Chondrocyte (in vitro differentiated cells): ENCODE measurements around the gene WNT2. TPM values are rescaled to one million over a fixed set of nuclear protein-coding genes. Genes with fewer than 3 reads are reported as not detected.

Experiments used
- DNase-seq: peaks from one replicate; pipeline ENCODE4 v3.0.0; 2021; ENCODE audit warnings: mixed read lengths, low spot score
- H3K27ac Mint-ChIP-seq: one replicate; pipeline ENCODE4 v1.8.0; 2021; ENCODE audit warnings: mild to moderate bottlenecking, moderate library complexity, mixed read lengths; ENCODE audit not compliant: unreplicated experiment
- H3K27me3 Mint-ChIP-seq: 2 replicates; pipeline ENCODE4 v1.8.0; 2021; ENCODE audit warnings: low read depth, mixed read lengths
- H3K36me3 Mint-ChIP-seq: 2 replicates; pipeline ENCODE4 v1.8.0; 2021; ENCODE audit warnings: low read depth, mixed read lengths
- H3K4me1 Mint-ChIP-seq: 2 replicates; pipeline ENCODE4 v1.8.0; 2021; ENCODE audit warnings: low read depth, mild to moderate bottlenecking, mixed read lengths
- H3K4me3 Mint-ChIP-seq: one replicate; pipeline ENCODE4 v1.8.0; 2021; ENCODE audit warnings: mild to moderate bottlenecking, moderate library complexity, mixed read lengths; ENCODE audit not compliant: unreplicated experiment
- H3K9me3 Mint-ChIP-seq: 2 replicates; pipeline ENCODE4 v1.8.0; 2021; ENCODE audit warnings: low read depth, mixed read lengths
- total RNA-seq: library from RNA; stranded (reverse); gene quantifications from 3 replicates; pipeline ENCODE4 v1.2.1, GENCODE V29; 2021
- TF ChIP-seq, protein P1 (sequence below): fragments of 200-600 bp; sonication (generic); IDR thresholded peaks from 2 replicates; pipeline ENCODE4 v1.5.0; 2021; ENCODE audit warnings: antibody characterized with exemption, mild to moderate bottlenecking, moderate library complexity

The WNT2 gene
- total RNA-seq, 1 donor from 2014 or later: 0.90 TPM

- Mint-ChIP-seq H3K4me1 (no peaks in the 10 kb centered on the region), H3K4me3 (no peak overlapping the region), H3K27me3 (peaks cover 3% of the 10 kb centered on the region), H3K36me3 (peaks cover 9% of the 10 kb centered on the region), H3K9me3 (peaks cover 13% of the 10 kb centered on the region), H3K27ac (no peak overlapping the region)
- DNase-seq: no peak
- TF ChIP-seq, protein P1, sequence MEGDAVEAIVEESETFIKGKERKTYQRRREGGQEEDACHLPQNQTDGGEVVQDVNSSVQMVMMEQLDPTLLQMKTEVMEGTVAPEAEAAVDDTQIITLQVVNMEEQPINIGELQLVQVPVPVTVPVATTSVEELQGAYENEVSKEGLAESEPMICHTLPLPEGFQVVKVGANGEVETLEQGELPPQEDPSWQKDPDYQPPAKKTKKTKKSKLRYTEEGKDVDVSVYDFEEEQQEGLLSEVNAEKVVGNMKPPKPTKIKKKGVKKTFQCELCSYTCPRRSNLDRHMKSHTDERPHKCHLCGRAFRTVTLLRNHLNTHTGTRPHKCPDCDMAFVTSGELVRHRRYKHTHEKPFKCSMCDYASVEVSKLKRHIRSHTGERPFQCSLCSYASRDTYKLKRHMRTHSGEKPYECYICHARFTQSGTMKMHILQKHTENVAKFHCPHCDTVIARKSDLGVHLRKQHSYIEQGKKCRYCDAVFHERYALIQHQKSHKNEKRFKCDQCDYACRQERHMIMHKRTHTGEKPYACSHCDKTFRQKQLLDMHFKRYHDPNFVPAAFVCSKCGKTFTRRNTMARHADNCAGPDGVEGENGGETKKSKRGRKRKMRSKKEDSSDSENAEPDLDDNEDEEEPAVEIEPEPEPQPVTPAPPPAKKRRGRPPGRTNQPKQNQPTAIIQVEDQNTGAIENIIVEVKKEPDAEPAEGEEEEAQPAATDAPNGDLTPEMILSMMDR: no peak
These were observed 85.2 kb downstream of the WNT2 start for GRCh38 chr7:117237646-117238045.

DNA sequence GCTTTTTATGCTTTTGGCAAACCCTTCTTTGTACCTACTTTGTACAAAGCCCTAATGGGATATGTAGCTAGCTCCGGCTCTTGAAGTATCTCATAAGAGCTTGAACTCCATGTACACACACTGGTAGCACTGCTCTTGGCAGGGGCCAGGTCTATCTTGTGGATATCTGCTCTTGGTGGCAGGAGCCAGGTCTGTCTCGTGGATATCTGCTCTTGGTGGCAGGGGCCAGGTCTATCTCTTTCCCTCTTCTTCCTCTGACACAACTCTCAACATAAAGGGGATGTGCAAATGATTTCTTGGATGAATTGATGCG lies 91.9 kb downstream of the WNT2 start:
- H3K27me3 Mint-ChIP-seq: no peaks in the 10 kb centered on the region
- no peak overlapping the region for H3K27ac Mint-ChIP-seq
- peaks cover 13% of the 10 kb centered on the region for H3K36me3 Mint-ChIP-seq
- H3K4me3 Mint-ChIP-seq: no peak overlapping the region
- no peak for DNase-seq
- H3K4me1 Mint-ChIP-seq: peaks cover 23% of the 10 kb centered on the region
- peaks cover 13% of the 10 kb centered on the region for H3K9me3 Mint-ChIP-seq
- TF ChIP-seq, protein P1: no peak

- TF ChIP-seq, protein P1: no peak
- H3K27me3 Mint-ChIP-seq: no peaks in the 10 kb centered on the region
- no peak overlapping the region for H3K4me3 Mint-ChIP-seq
- peaks cover 12% of the 10 kb centered on the region for H3K36me3 Mint-ChIP-seq
- H3K9me3 Mint-ChIP-seq: peaks cover 7% of the 10 kb centered on the region
- DNase-seq: no peak
- no peak overlapping the region for H3K27ac Mint-ChIP-seq
- peaks cover 23% of the 10 kb centered on the region for H3K4me1 Mint-ChIP-seq
These were observed 92.4 kb downstream of the WNT2 start for GRCh38 chr7:117230276-117231046.

DNA sequence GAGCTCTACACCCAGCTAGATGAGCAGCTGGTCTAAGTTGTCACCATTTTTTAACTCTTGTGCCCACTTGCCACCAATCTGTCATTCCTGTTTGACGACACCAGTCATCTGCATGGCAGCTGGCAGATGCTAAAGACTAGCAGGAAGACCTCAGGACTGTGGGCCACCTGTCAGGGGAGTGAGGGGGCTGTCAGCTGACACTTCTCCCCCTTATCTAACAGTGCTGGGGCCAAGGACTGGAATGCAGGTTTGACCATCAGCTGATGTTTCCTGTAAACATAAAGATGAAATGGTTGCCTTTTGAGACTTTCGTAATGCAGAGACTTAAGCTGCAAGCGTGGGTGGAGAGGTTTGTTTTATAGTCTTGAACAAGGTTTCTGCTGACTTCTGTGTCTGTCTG lies 93.5 kb downstream of the WNT2 start:
- TF ChIP-seq, protein P1: no peak
- DNase-seq: no peak
- peaks cover 23% of the 10 kb centered on the region for H3K4me1 Mint-ChIP-seq
- H3K27ac Mint-ChIP-seq: no peak overlapping the region
- peaks cover 18% of the 10 kb centered on the region for H3K36me3 Mint-ChIP-seq
- H3K4me3 Mint-ChIP-seq: no peak overlapping the region
- H3K9me3 Mint-ChIP-seq: peaks cover 4% of the 10 kb centered on the region
- no peaks in the 10 kb centered on the region for H3K27me3 Mint-ChIP-seq

GRCh38 chr7:117227091-117227490 lies 95.8 kb downstream of the WNT2 start:
- H3K36me3 Mint-ChIP-seq: peaks cover 33% of the 10 kb centered on the region
- no peak overlapping the region for H3K27ac Mint-ChIP-seq
- H3K27me3 Mint-ChIP-seq: no peaks in the 10 kb centered on the region
- no peaks in the 10 kb centered on the region for H3K9me3 Mint-ChIP-seq
- TF ChIP-seq, protein P1: no peak
- no peak for DNase-seq
- no peak overlapping the region for H3K4me3 Mint-ChIP-seq
- H3K4me1 Mint-ChIP-seq: peaks cover 23% of the 10 kb centered on the region
